ENCODE measurements around the gene DENND1A.

GRCh38 chr9:123368536-123369153 is 561.3 kb downstream of the DENND1A start:
- no peak for TF ChIP-seq POLR2AphosphoS5 (IDR thresholded peaks at IDR 0.05; ENCODE audit: borderline replicate concordance, low read depth, low read length)
- TF ChIP-seq EZH2 (IDR thresholded peaks at IDR 0.05), result no peak
- no peak for TF ChIP-seq FOXP2 (optimal IDR thresholded peaks at IDR 0.05; ENCODE audit: control extremely low read depth, extremely low read length, insufficient read depth)
